Lower lobe of right lung (tissue), 2 donors: ENCODE data around the gene ZNF57. TPM values are rescaled to one million over a fixed set of nuclear protein-coding genes. Genes with fewer than 3 reads are reported as not detected.

ENCODE experiments used
- ATAC-seq, 2 donors: fragments of 200-7000 bp; cut with Tn5 transposase; one replicate each; pipeline ENCODE4 v1.9.1; 2020 to 2022; ENCODE audit warnings: mild to moderate bottlenecking in 2 of 2, moderate library complexity in 2 of 2
- DNase-seq: peaks from one replicate; pipeline ENCODE4 v3.0.0-alpha.2; 2020
- H3K27ac ChIP-seq: fragments of 200-600 bp; one replicate; pipeline ENCODE4 v1.8.0; 2022
- H3K27me3 ChIP-seq: fragments of 200-600 bp; one replicate; pipeline ENCODE4 v1.8.0; 2022; ENCODE audit warnings: low read depth
- H3K36me3 ChIP-seq: fragments of 200-600 bp; one replicate; pipeline ENCODE4 v1.8.0; 2022; ENCODE audit warnings: mild to moderate bottlenecking
- H3K4me1 ChIP-seq: fragments of 200-600 bp; one replicate; pipeline ENCODE4 v1.8.0; 2022
- H3K4me3 ChIP-seq: fragments of 200-600 bp; one replicate; pipeline ENCODE4 v1.8.0; 2022; ENCODE audit warnings: mild to moderate bottlenecking
- H3K9me3 ChIP-seq: fragments of 200-600 bp; one replicate; pipeline ENCODE4 v1.8.0; 2022
- intact Hi-C: fragments of 100-400 bp; cut with DNase I; formaldehyde crosslinking; loops from one replicate; pipeline ENCODE4 v1.11.0; 2022
- long read RNA-seq: library from polyadenylated mRNA; unstranded; transcript quantifications from one replicate; pipeline ENCODE4 v2.0.0, GENCODE V29; 2021
- total RNA-seq: library from RNA; stranded (reverse); fragmentation: NEBNext Ultra II Directional; extraction: Animal tissue kit (Norgen Biotek cat#: 25700); gene quantifications from one replicate; pipeline ENCODE4 v1.2.1, GENCODE V29; 2021
- TF ChIP-seq, protein P1 (sequence below): fragments of 200-600 bp; IDR thresholded peaks from one replicate; pipeline ENCODE4 v1.8.0; 2022; ENCODE audit warnings: antibody characterized with exemption, mild to moderate bottlenecking
- donor health status: DM: no; HTN: yes; CAD: no; lungs with severe emphysema.

Gene ZNF57
- 5.1 TPM for total RNA-seq
- long read RNA-seq, partial matches to known transcripts, result 0 of 3 reads
- long read RNA-seq, other reads (novel, unspliced or antisense), result 0 of 3 reads

DNA sequence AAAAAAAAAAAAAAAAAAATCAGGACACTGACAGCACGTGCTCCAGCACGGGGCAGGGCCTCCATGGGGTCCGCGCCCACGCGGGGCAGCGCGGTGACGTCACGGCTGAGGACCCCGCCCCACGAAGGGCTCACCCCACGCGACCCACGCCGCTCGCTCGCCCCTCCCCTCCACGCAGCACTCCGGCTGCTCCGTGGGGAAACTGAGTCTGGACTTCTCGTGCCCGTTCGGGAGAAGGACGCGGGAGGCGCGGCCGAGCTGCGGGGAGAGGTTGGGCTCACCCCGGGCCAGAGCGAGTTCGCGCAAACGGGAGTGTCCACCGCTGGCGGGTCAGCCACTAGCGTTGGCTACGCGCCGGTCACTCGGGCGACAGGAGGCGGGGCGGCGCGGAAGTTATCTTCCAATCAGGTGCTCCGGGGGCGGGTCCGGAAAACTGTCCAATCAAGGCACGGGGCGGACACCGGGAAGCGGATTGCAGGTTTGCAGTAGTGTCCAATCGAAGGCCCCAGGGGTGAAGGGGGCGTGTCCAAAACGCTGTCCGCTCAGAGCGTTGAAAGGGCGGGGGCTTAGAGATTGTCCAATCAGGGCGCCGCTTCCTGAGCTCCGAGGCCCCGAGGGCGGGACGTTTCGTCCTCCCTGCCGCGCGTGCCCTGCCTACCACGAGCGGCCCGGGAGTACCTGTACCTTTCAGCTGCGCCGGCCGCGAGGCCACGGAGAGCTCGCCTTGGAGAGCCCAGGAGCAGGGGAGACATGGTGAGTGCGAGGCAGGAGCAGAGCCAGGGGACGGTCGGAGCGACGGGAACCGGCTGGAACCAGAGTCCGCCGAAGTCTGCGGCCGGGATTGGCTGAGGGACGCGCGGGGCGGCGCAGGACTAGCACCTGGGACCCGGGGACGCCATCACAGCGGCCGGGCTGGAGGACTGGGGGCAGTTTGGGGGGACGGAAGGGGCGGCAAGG lies at the start of gene ZNF57:
Gene ZNF57 (plus strand): TSS at position 633 of the 957 bp plus-strand sequence. CDS start 118 bp downstream, at position 751.
- Histone ChIP-seq H3K4me3 (peak within 1 kb of the TSS; percentile 71), H3K27ac (peak within 1 kb of the TSS; percentile 88), H3K36me3 (no peaks in the 10 kb centered on the region), H3K4me1 (peaks cover 6% of the 10 kb centered on the region), H3K9me3 (peaks cover 7% of the 10 kb centered on the region), H3K27me3 (no peaks in the 10 kb centered on the region)
- ATAC-seq (peak; percentile 99), DNase-seq (peak; percentile 100)
- TF ChIP-seq, protein P1, sequence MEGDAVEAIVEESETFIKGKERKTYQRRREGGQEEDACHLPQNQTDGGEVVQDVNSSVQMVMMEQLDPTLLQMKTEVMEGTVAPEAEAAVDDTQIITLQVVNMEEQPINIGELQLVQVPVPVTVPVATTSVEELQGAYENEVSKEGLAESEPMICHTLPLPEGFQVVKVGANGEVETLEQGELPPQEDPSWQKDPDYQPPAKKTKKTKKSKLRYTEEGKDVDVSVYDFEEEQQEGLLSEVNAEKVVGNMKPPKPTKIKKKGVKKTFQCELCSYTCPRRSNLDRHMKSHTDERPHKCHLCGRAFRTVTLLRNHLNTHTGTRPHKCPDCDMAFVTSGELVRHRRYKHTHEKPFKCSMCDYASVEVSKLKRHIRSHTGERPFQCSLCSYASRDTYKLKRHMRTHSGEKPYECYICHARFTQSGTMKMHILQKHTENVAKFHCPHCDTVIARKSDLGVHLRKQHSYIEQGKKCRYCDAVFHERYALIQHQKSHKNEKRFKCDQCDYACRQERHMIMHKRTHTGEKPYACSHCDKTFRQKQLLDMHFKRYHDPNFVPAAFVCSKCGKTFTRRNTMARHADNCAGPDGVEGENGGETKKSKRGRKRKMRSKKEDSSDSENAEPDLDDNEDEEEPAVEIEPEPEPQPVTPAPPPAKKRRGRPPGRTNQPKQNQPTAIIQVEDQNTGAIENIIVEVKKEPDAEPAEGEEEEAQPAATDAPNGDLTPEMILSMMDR, result no peak
- intact Hi-C loops, result no loop called here

- no peak for DNase-seq
- Histone ChIP-seq H3K9me3 (peaks cover 83% of the 10 kb centered on the region), H3K4me1 (no peaks in the 10 kb centered on the region), H3K36me3 (peaks cover 32% of the 10 kb centered on the region), H3K27me3 (no peaks in the 10 kb centered on the region), H3K4me3 (no peak overlapping the region), H3K27ac (no peak overlapping the region)
- intact Hi-C loops, result no loop called here
- no peak for ATAC-seq
- TF ChIP-seq, protein P1, result no peak
Observed at GRCh38 chr19:2852598-2852997, 48.1 kb upstream of the ZNF57 start.

- no peak overlapping the region for H3K27ac ChIP-seq
- intact Hi-C loops, result no loop called here
- H3K36me3 ChIP-seq, result peaks cover 32% of the 10 kb centered on the region
- H3K4me1 ChIP-seq, result no peaks in the 10 kb centered on the region
- H3K27me3 ChIP-seq, result no peaks in the 10 kb centered on the region
- no peak for DNase-seq
- TF ChIP-seq, protein P1, result no peak
- H3K9me3 ChIP-seq, result peaks cover 83% of the 10 kb centered on the region
- no peak for ATAC-seq
- H3K4me3 ChIP-seq, result no peak overlapping the region
Observed at GRCh38 chr19:2853015-2853606, 47.6 kb upstream of the ZNF57 start.

DNA sequence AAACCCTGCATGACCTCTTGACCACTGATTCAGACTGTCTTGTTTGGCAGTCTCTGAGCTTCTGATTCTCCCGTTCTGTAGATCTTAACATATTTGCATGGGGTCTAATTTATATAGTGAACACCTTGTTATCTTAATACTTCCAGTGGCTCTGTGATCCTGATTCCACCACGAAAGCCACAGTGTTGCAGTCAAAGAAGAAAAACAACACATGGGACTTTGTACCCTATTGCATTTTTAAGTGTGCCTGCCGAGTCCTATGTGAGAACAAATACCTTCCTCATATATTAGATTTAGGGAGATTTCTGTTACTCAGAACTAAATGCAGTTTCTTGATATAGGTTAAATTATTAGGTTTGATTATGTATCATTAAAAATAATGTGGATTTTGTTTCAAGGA lies 45.9 kb upstream of the ZNF57 start:
- intact Hi-C loops, result no loop called here
- TF ChIP-seq, protein P1, result no peak
- Histone ChIP-seq H3K27me3 (no peaks in the 10 kb centered on the region), H3K36me3 (peaks cover 32% of the 10 kb centered on the region), H3K27ac (no peak overlapping the region), H3K9me3 (peaks cover 91% of the 10 kb centered on the region), H3K4me1 (no peaks in the 10 kb centered on the region), H3K4me3 (no peak overlapping the region)
- ATAC-seq (no peak), DNase-seq (no peak)

GRCh38 chr19:2856457-2857050 lies 44.2 kb upstream of the ZNF57 start:
- H3K36me3 ChIP-seq, result peaks cover 21% of the 10 kb centered on the region
- H3K4me3 ChIP-seq, result no peak overlapping the region
- H3K9me3 ChIP-seq, result peaks cover 79% of the 10 kb centered on the region
- TF ChIP-seq, protein P1, result no peak
- H3K27ac ChIP-seq, result no peak overlapping the region
- no peaks in the 10 kb centered on the region for H3K4me1 ChIP-seq
- H3K27me3 ChIP-seq, result no peaks in the 10 kb centered on the region
- intact Hi-C loops, result no loop called here
- ATAC-seq, result no peak
- DNase-seq, result no peak
